ENCODE measurements around the gene SENP8.

The SENP8 gene

GRCh38 chr15:72184165-72184811 is 66.1 kb downstream of the SENP8 start:
- no peak for TF ChIP-seq CTCF (IDR thresholded peaks at IDR 0.05; ENCODE audit: low read depth, low read length, missing control alignments)
- no peak overlapping the region; the same call in 1 of the 2 replicates for H3K4me3 ChIP-seq (replicated peaks; ENCODE audit: low read depth, low read length)
- no peak for DNase-seq (ENCODE audit: extremely low read depth, low read depth)

DNA sequence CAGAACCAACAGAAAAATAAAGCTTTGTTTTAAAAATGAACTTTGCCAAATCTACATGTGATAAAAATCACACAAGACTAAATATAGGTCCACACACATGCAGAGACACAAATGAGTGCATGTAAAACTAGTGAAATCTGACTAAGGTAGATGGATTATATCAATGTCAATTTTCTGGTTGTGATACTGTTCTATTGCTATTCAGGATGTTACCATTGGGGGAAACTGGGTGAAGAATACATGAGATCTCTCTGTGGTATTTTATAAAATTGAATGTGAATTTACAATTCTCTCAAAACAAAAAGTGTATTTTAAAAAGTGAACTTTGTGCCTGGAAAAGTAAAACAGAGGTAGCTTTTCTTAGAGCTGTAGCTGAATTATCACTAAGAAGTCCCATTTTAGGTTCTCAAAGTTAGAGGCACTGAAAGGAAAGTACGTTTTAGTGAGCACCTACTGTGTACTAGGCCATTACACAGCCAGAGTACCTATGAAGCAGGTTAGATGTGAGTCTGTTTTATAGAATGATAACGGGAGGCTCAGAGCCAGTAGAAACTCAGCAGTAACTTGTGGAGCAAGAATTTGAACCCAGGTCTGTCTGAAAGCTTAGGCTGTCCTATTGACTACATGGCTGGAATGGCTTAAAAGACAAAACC is 71.2 kb downstream of the SENP8 start:
- DNase-seq (ENCODE audit: extremely low read depth, low read depth), result no peak
- no peak for TF ChIP-seq CTCF (IDR thresholded peaks at IDR 0.05; ENCODE audit: low read depth, low read length, missing control alignments)
- H3K4me3 ChIP-seq (replicated peaks; ENCODE audit: low read depth, low read length), result no peak overlapping the region

GRCh38 chr15:72192416-72192815 is 74.2 kb downstream of the SENP8 start:
- no peak for TF ChIP-seq CTCF (IDR thresholded peaks at IDR 0.05; ENCODE audit: low read depth, low read length, missing control alignments)
- no peak for DNase-seq (ENCODE audit: extremely low read depth, low read depth)
- no peak overlapping the region for H3K4me3 ChIP-seq (replicated peaks; ENCODE audit: low read depth, low read length)
